Activated T-helper 17 cell treated with anti-CD3 and anti-CD28 coated beads, Interleukin-2, amount 50 U/mL, for 72 hours (primary cell): ENCODE results near the gene EIF4G3. TPM values are rescaled to one million over a fixed set of nuclear protein-coding genes. Genes with fewer than 3 reads are reported as not detected.

Experiments
- ATAC-seq: fragments of 150-1000 bp; cut with Tn5 transposase; replicated peaks from 2 replicates; pipeline ENCODE4 v1.10.0; 2021; ENCODE audit warnings: mild to moderate bottlenecking, moderate library complexity
- H3K27ac Mint-ChIP-seq: one replicate; pipeline ENCODE4 v1.8.0; 2022; ENCODE audit warnings: mixed read lengths
- H3K27me3 Mint-ChIP-seq: one replicate; pipeline ENCODE4 v1.8.0; 2022; ENCODE audit warnings: mixed read lengths
- H3K36me3 Mint-ChIP-seq: one replicate; pipeline ENCODE4 v1.8.0; 2022; ENCODE audit warnings: low read depth, mild to moderate bottlenecking, mixed read lengths
- H3K4me1 Mint-ChIP-seq: one replicate; pipeline ENCODE4 v1.8.0; 2022; ENCODE audit warnings: mixed read lengths
- H3K4me3 Mint-ChIP-seq: one replicate; pipeline ENCODE4 v1.8.0; 2022; ENCODE audit warnings: mild to moderate bottlenecking, mixed read lengths
- H3K9me3 Mint-ChIP-seq: one replicate; pipeline ENCODE4 v1.8.0; 2022; ENCODE audit warnings: mixed read lengths
- total RNA-seq, 2 donors: library from RNA; stranded (reverse); gene quantifications; one replicate each; pipeline ENCODE4 v1.2.3, GENCODE V29; 2022

EIF4G3 gene
- total RNA-seq, 2 donors from 2014 or later = 32.9 to 56.2 TPM

DNA sequence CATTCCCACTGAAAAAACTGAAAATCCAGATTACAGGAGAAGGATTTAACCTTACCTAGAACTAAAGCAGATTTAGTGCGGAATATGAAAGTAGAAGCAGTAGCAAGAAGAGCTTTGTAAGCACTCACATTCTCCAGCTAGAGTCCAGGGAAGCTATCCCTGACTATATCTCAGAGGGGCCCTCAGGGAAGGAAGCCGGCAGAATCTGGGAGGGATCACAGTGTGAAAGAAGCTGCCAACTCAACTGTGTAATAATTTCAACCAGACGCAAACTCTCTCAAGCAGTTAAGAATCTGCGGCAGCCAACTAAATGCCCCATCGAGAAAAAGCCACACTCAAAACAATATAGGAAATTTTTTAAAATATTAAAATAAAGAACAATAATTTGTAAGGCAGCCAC is 163.8 kb downstream of the EIF4G3 start:
- Mint-ChIP-seq H3K36me3 (peaks cover 4% of the 10 kb centered on the region), H3K4me3 (no peak overlapping the region), H3K27me3 (no peaks in the 10 kb centered on the region), H3K27ac (no peak overlapping the region), H3K4me1 (peaks cover 11% of the 10 kb centered on the region), H3K9me3 (no peaks in the 10 kb centered on the region)
- ATAC-seq = no peak

DNA sequence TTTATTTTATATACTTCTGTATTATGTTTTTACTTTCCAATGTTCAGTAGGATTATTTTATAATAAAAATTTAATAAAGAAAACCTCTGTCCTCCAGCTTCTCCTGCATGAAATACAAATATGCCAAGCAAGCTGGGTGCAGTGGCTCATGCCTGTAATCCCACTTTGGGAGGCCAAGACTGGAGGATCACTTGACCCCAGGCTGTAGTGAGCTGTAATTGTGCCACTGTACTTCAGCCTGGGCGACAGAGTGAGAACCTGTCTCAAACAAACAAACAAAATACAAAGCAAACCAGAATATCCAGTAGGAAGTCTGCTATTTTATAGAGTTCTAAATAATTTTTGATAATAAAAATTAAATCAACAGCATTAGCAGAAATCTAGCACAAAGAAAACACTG is 168.8 kb downstream of the EIF4G3 start:
- Mint-ChIP-seq H3K4me1 (peaks cover 11% of the 10 kb centered on the region), H3K4me3 (no peak overlapping the region), H3K27ac (no peak overlapping the region), H3K27me3 (no peaks in the 10 kb centered on the region), H3K36me3 (no peaks in the 10 kb centered on the region), H3K9me3 (no peaks in the 10 kb centered on the region)
- no peak for ATAC-seq

DNA sequence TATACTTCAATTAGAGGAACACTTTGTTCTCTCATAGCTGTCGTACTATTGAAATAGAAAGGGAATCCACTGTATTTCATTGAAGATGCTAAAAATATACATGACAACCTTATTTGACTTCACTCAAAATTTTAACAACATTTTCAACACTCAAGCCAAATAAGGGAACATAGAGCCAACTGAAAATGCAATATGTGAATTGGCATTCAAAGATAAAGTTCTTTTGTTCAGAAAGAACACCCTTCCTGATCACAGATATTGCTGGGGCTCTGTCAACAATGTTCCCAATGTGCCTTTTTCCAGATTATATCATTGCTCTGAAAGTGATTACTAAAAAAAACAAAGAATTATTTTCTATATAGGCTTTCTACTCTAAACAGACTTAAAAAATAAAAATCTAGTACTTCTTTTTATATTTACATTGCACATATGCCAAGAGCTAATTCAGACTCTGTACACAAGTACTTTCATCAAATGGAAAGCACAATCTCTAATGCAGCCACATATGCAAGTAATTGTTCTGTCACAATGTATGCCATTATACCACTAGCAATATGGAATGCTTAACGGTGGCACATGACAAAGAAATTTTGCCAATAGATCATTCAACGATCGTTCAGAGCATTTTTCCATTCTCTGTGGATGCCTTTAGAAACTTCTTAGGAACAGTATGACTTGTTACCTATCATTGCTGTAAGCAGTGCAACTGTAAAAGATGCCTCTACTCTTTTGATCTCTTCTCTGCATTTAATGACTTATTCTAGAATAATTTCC is 171.0 kb downstream of the EIF4G3 start:
- ATAC-seq = no peak
- H3K27me3 Mint-ChIP-seq = no peaks in the 10 kb centered on the region
- H3K27ac Mint-ChIP-seq = no peak overlapping the region
- peaks cover 7% of the 10 kb centered on the region for H3K36me3 Mint-ChIP-seq
- H3K9me3 Mint-ChIP-seq = no peaks in the 10 kb centered on the region
- no peak overlapping the region for H3K4me3 Mint-ChIP-seq
- peaks cover 5% of the 10 kb centered on the region for H3K4me1 Mint-ChIP-seq

DNA sequence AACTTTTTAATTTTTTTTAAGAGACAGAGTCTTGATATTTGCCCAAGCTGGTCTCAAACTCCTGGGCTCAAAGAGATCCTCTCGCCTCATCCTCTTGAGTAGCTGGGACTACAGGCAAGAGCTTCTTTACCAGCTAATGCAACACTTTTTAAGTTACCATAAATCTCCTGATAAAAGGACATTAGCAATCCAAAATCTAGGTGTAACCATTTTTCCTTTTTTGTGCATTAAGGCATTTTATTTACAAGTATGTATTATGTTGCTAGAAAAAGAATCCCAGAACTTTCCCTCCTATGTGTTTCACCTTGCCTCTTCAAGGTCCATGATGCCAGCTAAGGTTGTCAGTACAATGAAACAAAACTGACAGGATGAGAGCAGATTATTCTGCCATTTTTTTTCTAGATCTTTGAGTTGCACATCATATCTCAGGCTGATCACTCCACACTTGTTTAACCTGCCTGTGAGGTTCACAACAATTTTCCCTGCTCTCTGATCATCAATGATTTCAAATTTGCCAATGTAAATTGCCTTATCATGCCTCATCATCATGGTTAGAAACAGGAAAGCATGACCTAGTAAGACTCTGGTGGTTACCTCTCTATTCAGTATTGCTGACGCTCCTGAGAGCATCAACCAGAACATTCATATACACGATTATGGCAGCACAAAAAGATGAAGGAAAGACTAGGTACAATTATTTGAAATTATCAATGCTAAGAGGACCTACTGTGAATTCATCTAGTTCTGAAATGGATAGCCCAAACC is 173.2 kb downstream of the EIF4G3 start:
- Mint-ChIP-seq H3K4me3 (no peak overlapping the region), H3K27me3 (no peaks in the 10 kb centered on the region), H3K4me1 (peaks cover 5% of the 10 kb centered on the region), H3K27ac (no peak overlapping the region), H3K36me3 (peaks cover 14% of the 10 kb centered on the region), H3K9me3 (no peaks in the 10 kb centered on the region)
- no peak for ATAC-seq

DNA sequence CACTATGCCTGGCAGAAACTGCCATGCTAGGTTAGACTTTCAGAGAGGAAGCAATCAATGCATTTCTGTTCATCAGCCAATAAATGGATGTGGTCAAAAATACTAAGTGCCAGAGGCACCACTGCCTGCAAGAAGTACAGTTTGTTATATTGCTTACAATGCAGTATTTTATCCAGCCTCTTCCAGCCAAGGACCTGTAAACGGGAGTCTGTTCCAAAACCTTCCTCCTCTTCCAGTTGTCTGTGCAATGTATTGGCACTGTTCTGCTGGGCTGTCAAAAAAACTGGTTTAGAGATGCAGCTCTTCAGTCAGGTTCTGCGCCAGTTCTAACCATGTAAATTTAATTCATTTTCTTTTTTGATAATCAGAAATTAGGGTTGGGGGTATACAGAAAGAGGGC is 175.7 kb downstream of the EIF4G3 start:
- no peak overlapping the region for H3K27ac Mint-ChIP-seq
- peaks cover 14% of the 10 kb centered on the region for H3K36me3 Mint-ChIP-seq
- H3K4me1 Mint-ChIP-seq = peaks cover 5% of the 10 kb centered on the region
- no peaks in the 10 kb centered on the region for H3K27me3 Mint-ChIP-seq
- no peak overlapping the region for H3K4me3 Mint-ChIP-seq
- no peaks in the 10 kb centered on the region for H3K9me3 Mint-ChIP-seq
- ATAC-seq = no peak

DNA sequence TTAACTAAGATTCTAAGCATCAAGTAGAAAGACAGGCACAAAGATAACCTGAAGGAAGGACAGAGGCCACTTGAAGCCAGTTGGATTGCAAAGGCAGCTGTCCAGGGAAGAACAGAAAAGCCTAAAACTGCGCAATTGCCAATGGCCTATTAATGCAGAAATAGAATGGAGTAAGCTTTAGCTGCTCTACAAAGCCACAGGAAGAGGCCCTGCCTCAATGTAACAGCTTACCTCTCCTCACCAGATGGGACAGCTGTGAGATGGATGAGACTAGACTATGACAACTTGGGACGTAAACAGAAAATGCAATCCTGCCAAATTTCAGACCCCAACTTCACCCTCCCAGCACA is 176.5 kb downstream of the EIF4G3 start:
- peaks cover 5% of the 10 kb centered on the region for H3K4me1 Mint-ChIP-seq
- peaks cover 14% of the 10 kb centered on the region for H3K36me3 Mint-ChIP-seq
- H3K27ac Mint-ChIP-seq = no peak overlapping the region
- H3K4me3 Mint-ChIP-seq = no peak overlapping the region
- H3K27me3 Mint-ChIP-seq = no peaks in the 10 kb centered on the region
- no peak for ATAC-seq
- no peaks in the 10 kb centered on the region for H3K9me3 Mint-ChIP-seq

DNA sequence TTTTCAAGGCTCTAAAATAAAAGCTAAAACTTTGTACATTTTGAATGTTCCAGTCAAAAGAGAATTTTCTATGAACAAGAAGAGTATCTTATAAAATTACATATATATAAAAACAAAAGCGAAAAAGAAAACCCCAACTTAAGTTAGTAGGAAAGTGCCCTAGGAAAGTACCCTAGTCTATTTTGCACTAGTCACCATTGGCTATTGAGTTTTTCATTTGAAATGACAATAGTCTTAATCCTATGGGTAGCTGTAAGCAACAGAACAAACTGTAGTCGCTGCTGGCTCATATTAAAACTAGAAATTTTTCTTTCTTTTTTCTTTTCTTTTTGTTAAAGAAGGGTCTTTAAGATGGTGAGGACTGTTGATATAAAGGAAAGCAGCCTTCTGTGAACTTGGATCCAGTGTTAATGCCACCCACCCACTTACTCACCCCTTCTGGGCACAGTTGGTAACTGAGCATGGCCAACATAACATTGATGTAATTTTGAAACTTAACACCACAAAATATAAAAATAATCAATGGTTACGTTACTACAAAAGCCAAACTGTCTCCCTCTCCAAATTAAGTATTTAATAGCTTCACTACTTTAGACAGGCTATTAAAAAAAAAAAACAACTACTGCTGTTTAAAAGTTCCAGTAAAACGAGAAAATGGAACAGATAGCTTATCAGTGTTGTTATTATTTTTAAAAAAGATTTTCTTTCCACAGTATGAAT is 177.0 kb downstream of the EIF4G3 start:
- peaks cover 14% of the 10 kb centered on the region for H3K36me3 Mint-ChIP-seq
- no peaks in the 10 kb centered on the region for H3K27me3 Mint-ChIP-seq
- no peak overlapping the region for H3K4me3 Mint-ChIP-seq
- no peak overlapping the region for H3K27ac Mint-ChIP-seq
- no peaks in the 10 kb centered on the region for H3K9me3 Mint-ChIP-seq
- H3K4me1 Mint-ChIP-seq = peaks cover 5% of the 10 kb centered on the region
- peak; percentile 37 for ATAC-seq

DNA sequence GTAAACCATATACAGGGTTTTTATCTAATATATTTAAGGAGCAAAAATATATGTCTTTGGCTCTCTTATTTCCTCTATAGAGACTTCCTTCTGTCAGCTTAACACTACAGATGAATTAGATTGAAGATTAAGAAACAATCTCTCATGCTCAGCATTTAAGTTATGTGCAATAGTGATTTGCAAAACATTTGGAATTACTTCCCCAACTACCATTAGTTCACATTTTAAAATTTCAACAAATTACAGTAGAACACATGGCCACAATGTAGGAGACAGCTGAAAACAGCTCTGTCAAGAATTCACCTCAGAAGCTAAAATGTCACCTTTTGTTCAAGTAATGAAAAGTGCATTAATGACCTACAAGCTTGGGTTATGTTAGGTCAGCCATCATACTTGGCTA is 177.9 kb downstream of the EIF4G3 start:
- no peaks in the 10 kb centered on the region for H3K27me3 Mint-ChIP-seq
- no peak overlapping the region for H3K27ac Mint-ChIP-seq
- H3K9me3 Mint-ChIP-seq = no peaks in the 10 kb centered on the region
- ATAC-seq = no peak
- peaks cover 5% of the 10 kb centered on the region for H3K4me1 Mint-ChIP-seq
- H3K36me3 Mint-ChIP-seq = peaks cover 14% of the 10 kb centered on the region
- H3K4me3 Mint-ChIP-seq = no peak overlapping the region

DNA sequence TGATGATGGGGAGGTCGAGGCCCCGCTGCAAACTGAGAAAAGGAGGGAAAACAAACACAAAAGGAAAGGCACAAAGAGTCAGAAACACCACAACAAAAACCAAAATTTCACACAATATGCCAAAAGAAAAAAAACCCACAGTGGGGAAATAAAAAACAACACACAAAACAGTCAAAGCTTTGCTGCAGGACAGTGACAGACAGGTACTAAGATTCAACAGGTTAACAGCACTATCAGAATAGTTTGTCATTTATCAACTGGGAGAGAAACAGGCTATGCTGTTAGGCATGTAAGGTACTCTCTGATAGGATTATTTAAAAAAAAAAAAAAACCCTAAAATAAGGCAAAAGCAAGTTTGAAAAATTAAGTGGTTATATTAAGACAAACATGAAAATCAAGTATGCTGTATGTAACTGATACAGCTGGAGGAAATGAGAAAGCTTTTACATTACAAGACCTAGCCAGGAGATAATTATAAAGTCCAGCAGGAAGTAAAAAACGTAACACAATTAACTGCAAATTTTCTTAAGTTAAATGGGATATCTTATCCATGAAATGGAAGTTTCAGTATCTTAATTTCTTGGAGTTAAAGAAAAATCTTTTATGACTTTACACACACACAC is 179.0 kb downstream of the EIF4G3 start:
- no peaks in the 10 kb centered on the region for H3K9me3 Mint-ChIP-seq
- peaks cover 14% of the 10 kb centered on the region for H3K36me3 Mint-ChIP-seq
- H3K27ac Mint-ChIP-seq = no peak overlapping the region
- ATAC-seq = no peak
- H3K4me1 Mint-ChIP-seq = peaks cover 7% of the 10 kb centered on the region
- H3K27me3 Mint-ChIP-seq = no peaks in the 10 kb centered on the region
- H3K4me3 Mint-ChIP-seq = no peak overlapping the region

DNA sequence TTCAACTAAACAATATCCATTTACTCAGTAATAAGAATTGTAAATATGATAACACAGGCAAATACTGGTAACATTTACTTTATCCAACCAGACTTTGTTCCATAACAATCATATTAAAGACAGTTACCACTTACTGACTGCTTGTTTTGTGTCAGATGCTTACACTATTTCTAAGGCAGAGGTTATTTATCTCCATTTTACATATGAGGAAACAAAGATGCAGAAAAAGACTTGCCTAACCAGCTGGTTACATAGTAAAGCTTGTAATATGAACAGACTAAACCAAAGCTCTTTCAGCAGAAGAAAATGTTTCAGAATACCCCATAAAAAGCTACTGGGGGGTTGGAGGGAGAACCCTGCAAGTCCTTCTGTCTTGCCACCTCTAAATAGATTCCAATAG is 180.1 kb downstream of the EIF4G3 start:
- Mint-ChIP-seq H3K9me3 (no peaks in the 10 kb centered on the region), H3K4me3 (no peak overlapping the region), H3K36me3 (peaks cover 14% of the 10 kb centered on the region), H3K27me3 (no peaks in the 10 kb centered on the region), H3K4me1 (peaks cover 19% of the 10 kb centered on the region), H3K27ac (no peak overlapping the region)
- ATAC-seq = no peak

DNA sequence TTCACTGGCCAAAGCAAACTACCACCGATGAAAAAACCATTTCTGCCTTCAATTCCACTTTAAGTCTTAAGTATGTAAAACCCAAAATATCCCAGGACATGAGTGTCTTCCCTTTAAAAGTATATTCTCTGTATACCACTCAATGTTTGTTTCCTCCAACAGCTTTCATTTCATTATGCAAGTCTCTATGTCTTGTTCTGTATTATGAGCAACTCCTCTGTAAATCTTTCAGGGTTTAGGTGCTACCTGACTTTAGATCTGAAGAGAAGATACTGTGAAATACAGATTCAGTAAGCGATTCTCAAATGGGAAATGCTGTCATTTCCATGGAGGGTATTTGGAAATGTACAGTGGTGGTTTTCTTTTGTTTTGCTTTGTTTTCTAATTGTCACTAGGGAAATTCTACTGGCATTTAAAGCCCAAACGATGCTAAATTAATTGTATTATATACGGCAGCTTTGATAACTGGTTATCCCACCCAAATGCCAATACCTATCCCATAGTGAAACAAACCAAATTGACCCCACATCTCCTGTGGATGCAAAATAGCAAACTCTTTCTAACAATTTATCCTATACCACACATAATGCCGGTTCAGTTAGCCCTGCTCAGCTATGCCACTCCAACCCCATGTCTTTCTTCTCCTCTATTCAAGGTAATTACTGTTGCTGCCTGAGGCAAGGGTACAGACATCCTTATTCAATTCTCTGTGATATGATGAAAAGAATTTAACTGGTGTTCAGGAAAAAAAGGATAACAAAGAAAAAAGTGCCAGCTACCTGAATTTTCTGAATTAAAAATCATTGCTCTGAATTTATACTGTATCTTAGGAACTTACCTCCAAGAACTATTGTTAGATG is 182.8 kb downstream of the EIF4G3 start:
- H3K4me3 Mint-ChIP-seq = no peak overlapping the region
- no peaks in the 10 kb centered on the region for H3K36me3 Mint-ChIP-seq
- H3K27me3 Mint-ChIP-seq = no peaks in the 10 kb centered on the region
- no peak for ATAC-seq
- H3K4me1 Mint-ChIP-seq = peaks cover 19% of the 10 kb centered on the region
- no peaks in the 10 kb centered on the region for H3K9me3 Mint-ChIP-seq
- H3K27ac Mint-ChIP-seq = no peak overlapping the region

DNA sequence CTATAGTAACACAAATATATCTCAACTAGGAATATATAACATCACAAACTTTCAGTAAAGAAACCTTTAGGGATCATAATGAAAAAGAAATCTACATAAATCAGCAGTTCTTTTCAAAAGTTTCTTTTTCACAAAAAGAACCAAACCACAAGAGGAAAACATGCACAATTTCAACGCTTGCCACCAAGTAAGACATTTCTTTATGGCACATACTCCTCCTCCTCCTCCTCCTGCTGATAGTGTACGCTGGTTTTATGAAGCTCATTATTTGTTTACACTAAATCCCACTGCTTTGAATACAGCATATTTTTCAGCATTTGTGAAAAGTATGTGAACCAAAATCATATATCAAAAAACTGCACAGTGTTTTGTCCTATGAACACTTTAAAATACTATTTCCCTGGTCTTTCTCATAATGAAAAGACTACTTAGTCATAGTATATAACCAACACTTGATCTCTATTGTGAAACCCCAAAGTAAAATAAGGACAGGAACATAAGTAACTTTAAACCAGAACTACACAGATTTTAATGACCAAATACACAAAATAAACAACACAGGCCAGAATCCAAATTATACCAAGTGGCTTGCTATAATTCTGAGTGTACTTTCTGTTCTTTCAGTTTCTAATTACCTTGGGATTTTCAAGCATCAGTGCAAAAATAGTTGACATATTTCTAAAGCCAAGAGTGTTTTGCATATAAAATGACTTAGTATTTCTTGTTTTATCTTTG is 184.2 kb downstream of the EIF4G3 start:
- Mint-ChIP-seq H3K4me1 (peaks cover 19% of the 10 kb centered on the region), H3K4me3 (peak overlapping the region; percentile 36), H3K27ac (peak overlapping the region; percentile 82), H3K36me3 (no peaks in the 10 kb centered on the region), H3K27me3 (no peaks in the 10 kb centered on the region), H3K9me3 (no peaks in the 10 kb centered on the region)
- ATAC-seq = peak; percentile 92

DNA sequence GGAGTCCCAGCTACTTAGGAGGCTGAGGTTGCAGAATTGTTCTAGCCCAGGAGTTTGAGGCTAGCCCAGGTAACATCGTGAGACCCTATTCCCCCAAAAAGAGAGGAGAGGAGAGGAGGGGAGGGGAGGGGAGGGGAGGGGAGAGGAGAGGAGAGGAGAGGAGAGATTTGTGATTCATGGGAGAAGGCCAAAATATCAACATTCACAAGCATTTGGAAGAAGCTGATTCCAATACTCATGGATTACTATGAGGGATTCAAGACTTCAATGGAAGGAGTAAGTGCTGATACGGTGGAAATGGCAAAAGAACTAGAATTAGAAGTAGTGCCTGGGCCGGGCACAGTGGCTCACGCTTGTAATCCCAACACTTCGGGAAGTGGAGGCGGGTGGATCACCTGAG is 187.8 kb downstream of the EIF4G3 start:
- Mint-ChIP-seq H3K36me3 (no peaks in the 10 kb centered on the region), H3K4me3 (no peak overlapping the region), H3K9me3 (no peaks in the 10 kb centered on the region), H3K27me3 (no peaks in the 10 kb centered on the region), H3K27ac (no peak overlapping the region), H3K4me1 (peaks cover 19% of the 10 kb centered on the region)
- ATAC-seq = no peak
